HCT116 (cell line): ENCODE measurements around the gene ABHD5. TPM values are rescaled to one million over a fixed set of nuclear protein-coding genes. Genes with fewer than 3 reads are reported as not detected.

Experiments used
- ATAC-seq: fragments of 200-7000 bp; cut with Tn5 transposase; 2 replicates; pipeline ENCODE4 v1.9.1; 2020; ENCODE audit warnings: mild to moderate bottlenecking, moderate library complexity
- BruUV-seq: library from RNA; stranded (reverse); fragments of 400-500 nt; replicated peaks from 2 replicates; lab custom pipeline; 2021; lab: Mats Ljungman, UMichigan
- CTCF ChIA-PET: fragments of 300-600 bp; sonication (Branson Sonifier 250); formaldehyde crosslinking; loops from one replicate; lab custom pipeline; 2021; ENCODE audit warnings: antibody characterized with exemption; lab: Charles Lee
- POLR2A ChIA-PET: fragments of 300-600, 350-600 bp; sonication (Branson Sonifier 250); formaldehyde crosslinking; loops from one replicate; lab custom pipeline; 2021; ENCODE audit warnings: antibody characterized with exemption; lab: Charles Lee
- RAD21 ChIA-PET, 2 experiments: fragments of 300-600 bp; sonication (Branson Sonifier 250); formaldehyde crosslinking; loops; one replicate each; lab custom pipeline; 2023; ENCODE audit warnings: low total read pairs in 2 of 2; ENCODE audit not compliant: uncharacterized antibody in 2 of 2, unreplicated experiment in 2 of 2, low non-redundant PET in 1 of 2; lab: Charles Lee
- DNase-seq: peaks from one replicate; pipeline ENCODE4 v3.0.0-alpha.2; 2010; ENCODE audit warnings: low read depth, low spot score
- H2AFZ ChIP-seq: fragments of 200-600 bp; shearing (Covaris generic), sonication (generic); 2 replicates; pipeline ENCODE4 v1.6.1; 2017; ENCODE audit warnings: low read depth, mixed run types, mixed read lengths, antibody characterized with exemption, low read length; ENCODE audit not compliant: poor library complexity, severe bottlenecking
- H3K27ac ChIP-seq: 2 replicates; pipeline ENCODE4 v1.5.1; 2012; ENCODE audit warnings: low read depth, low read length
- H3K27me3 ChIP-seq: fragments of 200-600 bp; sonication (generic); 2 replicates; pipeline ENCODE4 v1.6.1; 2016; ENCODE audit warnings: mixed run types, low read length, mixed read lengths; ENCODE audit not compliant: insufficient read depth
- H3K36me3 ChIP-seq, 2 experiments: fragments of 200-500 bp in 1 of 2; fragments of 200-600 bp in 1 of 2; sonication (Bioruptor generic) in 1 of 2; sonication (generic) in 1 of 2; 2 replicates each; pipeline versions ENCODE4 v1.5.1 to v1.6.1; 2014 to 2016; ENCODE audit warnings: low read length in 2 of 2, inconsistent platforms in 1 of 2, mixed read lengths in 1 of 2, mixed run types in 1 of 2; ENCODE audit not compliant: insufficient read depth in 2 of 2, control insufficient read depth in 1 of 2
- H3K4me1 ChIP-seq, 2 experiments: fragments of 200-600 bp in 1 of 2; sonication (generic) in 1 of 2; 2 replicates each; pipeline versions ENCODE4 v1.5.1 to v1.6.1; 2012 to 2017; ENCODE audit warnings: low read length in 2 of 2, inconsistent platforms in 1 of 2, mild to moderate bottlenecking in 1 of 2, mixed read lengths in 1 of 2, mixed run types in 1 of 2, moderate library complexity in 1 of 2; ENCODE audit not compliant: insufficient read depth in 2 of 2, control insufficient read depth in 1 of 2
- H3K4me2 ChIP-seq: fragments of 200-600 bp; sonication (generic); 2 replicates; pipeline ENCODE4 v1.6.1; 2017; ENCODE audit warnings: mixed run types, low read length, mixed read lengths
- H3K4me3 ChIP-seq, 2 experiments: fragments of 200-600 bp in 1 of 2; sonication (generic) in 1 of 2; replicated peaks in 1 of 2; 2 replicates each; pipeline ENCODE4 v1.5.1; 2011 to 2016; ENCODE audit warnings: low read length in 2 of 2, control low read depth in 1 of 2, low read depth in 1 of 2, mild to moderate bottlenecking in 1 of 2, mixed read lengths in 1 of 2, mixed run types in 1 of 2
- H3K79me2 ChIP-seq: fragments of 200-600 bp; sonication (generic); 2 replicates; pipeline ENCODE4 v1.6.1; 2017; ENCODE audit warnings: mild to moderate bottlenecking, mixed run types, low read length, moderate library complexity, mixed read lengths; ENCODE audit not compliant: insufficient read depth
- H3K9ac ChIP-seq: fragments of 200-600 bp; sonication (generic); 2 replicates; pipeline ENCODE4 v1.6.1; 2016; ENCODE audit warnings: low read length, mixed read lengths
- H3K9me2 ChIP-seq: fragments of 200-600 bp; sonication (generic), shearing (Covaris generic); 2 replicates; pipeline ENCODE4 v1.6.1; 2017; ENCODE audit warnings: mixed run types, mild to moderate bottlenecking, moderate library complexity; ENCODE audit not compliant: insufficient read depth
- H3K9me3 ChIP-seq, 2 experiments: fragments of 200-500 bp in 1 of 2; fragments of 200-600 bp in 1 of 2; sonication (Bioruptor generic) in 1 of 2; sonication (generic) in 1 of 2; 2 replicates each; pipeline ENCODE4 v1.6.1; 2014 to 2017; ENCODE audit warnings: low read length in 2 of 2, mixed read lengths in 2 of 2, inconsistent platforms in 1 of 2, low read depth in 1 of 2, mild to moderate bottlenecking in 1 of 2, mixed run types in 1 of 2, moderate library complexity in 1 of 2; ENCODE audit not compliant: control insufficient read depth in 1 of 2, insufficient read depth in 1 of 2
- H4K20me1 ChIP-seq: fragments of 200-600 bp; sonication (generic), shearing (Covaris generic); 2 replicates; pipeline ENCODE4 v1.6.1; 2017; ENCODE audit warnings: mixed run types, mild to moderate bottlenecking, moderate library complexity; ENCODE audit not compliant: insufficient read depth
- ELF1 ChIP-seq: IDR thresholded peaks from 2 replicates; pipeline ENCODE4 v1.6.1; 2012; ENCODE audit warnings: low read depth, borderline replicate concordance
- JUND ChIP-seq: IDR thresholded peaks from 2 replicates; pipeline ENCODE4 v1.6.1; 2012
- MAX ChIP-seq: IDR thresholded peaks from 2 replicates; pipeline ENCODE4 v1.6.1; 2012
- SRF ChIP-seq: IDR thresholded peaks from 2 replicates; pipeline ENCODE4 v1.6.1; 2012; ENCODE audit warnings: low read depth
- TCF7L2 ChIP-seq: IDR thresholded peaks from 2 replicates; pipeline ENCODE4 v1.7.0; 2011; ENCODE audit warnings: borderline replicate concordance, inconsistent platforms; ENCODE audit not compliant: insufficient read depth, insufficient read length; ENCODE audit errors: extremely low read depth
- YY1 ChIP-seq: IDR thresholded peaks from 2 replicates; pipeline ENCODE4 v1.6.1; 2011; ENCODE audit warnings: low read length, low read depth, moderate library complexity, mild to moderate bottlenecking; ENCODE audit not compliant: insufficient replicate concordance; ENCODE audit errors: extremely low read depth
- intact Hi-C: fragments of 100-400 bp; cut with micrococcal nuclease; formaldehyde crosslinking; loops from 2 replicates; pipeline ENCODE4 v1.10.0; 2022
- total RNA-seq: library from RNA; stranded (reverse); gene quantifications from one replicate; pipeline ENCODE4 v1.2.1, GENCODE V29; 2021; ENCODE audit not compliant: unreplicated experiment

ABHD5 gene
- total RNA-seq, 1 experiment from 2014 or later = 18.5 TPM

DNA sequence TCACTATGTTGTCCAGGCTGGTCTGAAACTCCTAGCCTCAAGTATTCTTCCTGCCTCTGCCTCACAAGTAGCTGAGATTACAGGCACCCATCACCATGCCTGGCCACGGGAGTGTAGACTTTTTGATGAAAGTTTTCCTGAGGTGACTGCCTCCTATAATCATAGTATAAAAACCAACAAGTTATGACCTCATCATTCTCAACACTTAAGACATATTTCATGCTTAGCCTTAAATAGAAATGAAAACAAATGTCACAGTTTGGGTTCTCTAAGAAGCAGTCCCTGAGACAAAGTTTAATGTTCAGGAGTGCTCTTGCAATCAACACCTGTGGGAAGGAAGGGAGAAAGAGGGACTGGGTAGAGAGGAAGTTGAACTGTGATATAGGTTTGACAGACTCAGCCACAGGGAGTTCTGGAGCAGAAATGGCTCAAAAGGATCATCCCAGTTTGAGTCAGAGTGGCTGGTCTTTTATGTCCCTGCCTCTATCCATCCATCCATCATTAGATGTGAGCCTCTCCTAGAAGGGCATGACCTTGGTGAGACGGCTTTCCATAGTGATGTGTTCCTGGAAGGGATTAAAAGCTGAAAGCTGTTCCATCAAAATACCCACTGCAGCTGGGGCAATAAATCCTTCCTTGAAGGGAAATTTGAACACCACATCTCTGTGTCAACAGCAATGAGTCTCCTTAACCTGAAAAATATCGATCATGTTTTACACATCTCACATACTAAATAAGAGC lies 16.2 kb upstream of the ABHD5 start:
- Histone ChIP-seq H3K79me2 (no peaks in the 10 kb centered on the region), H3K4me1 (no peaks in the 10 kb centered on the region)
- no peak for DNase-seq
- CTCF ChIA-PET = no interaction called here
- TF ChIP-seq YY1 (no peak), MAX (no peak), SRF (no peak)
- TF ChIP-seq, all 23 proteins: peak for 0
- H4K20me1 ChIP-seq = no peaks in the 10 kb centered on the region
- H3K4me3 ChIP-seq = no peak overlapping the region
- POLR2A ChIA-PET = no interaction called here
- H2AFZ ChIP-seq = no peak overlapping the region
- no peaks in the 10 kb centered on the region for H3K9me2 ChIP-seq
- H3K9ac ChIP-seq = no peak overlapping the region
- H3K27ac ChIP-seq = no peak overlapping the region
- no peaks in the 10 kb centered on the region for H3K36me3 ChIP-seq
- H3K27me3 ChIP-seq = no peaks in the 10 kb centered on the region
- intact Hi-C loops = no loop called here
- no peaks in the 10 kb centered on the region for H3K9me3 ChIP-seq
- RAD21 ChIA-PET = no interaction called here
- H3K4me2 ChIP-seq = no peak overlapping the region
- no TSS peak for BruUV-seq
- no peak for ATAC-seq

- DNase-seq (no peak), ATAC-seq (no peak)
- Histone ChIP-seq H3K4me3 (no peak overlapping the region), H3K9ac (no peak overlapping the region), H3K79me2 (no peaks in the 10 kb centered on the region), H3K36me3 (no peaks in the 10 kb centered on the region), H3K9me3 (no peaks in the 10 kb centered on the region), H3K27me3 (no peaks in the 10 kb centered on the region), H3K9me2 (no peaks in the 10 kb centered on the region), H2AFZ (no peak overlapping the region), H4K20me1 (no peaks in the 10 kb centered on the region), H3K4me1 (no peaks in the 10 kb centered on the region), H3K27ac (no peak overlapping the region), H3K4me2 (no peak overlapping the region)
- POLR2A ChIA-PET = no interaction called here
- intact Hi-C loops = no loop called here
- RAD21 ChIA-PET = no interaction called here
- no peak for TF ChIP-seq ELF1
- no peak for TF ChIP-seq JUND
- no peak for TF ChIP-seq TCF7L2
- CTCF ChIA-PET = no interaction called here
- no TSS peak for BruUV-seq
Measured at GRCh38 chr3:43675593-43675992, 15.1 kb upstream of the ABHD5 start.
